ENCODE data around the gene PPP2R5C.

PPP2R5C gene

GRCh38 chr14:101814934-101815333, 53.4 kb downstream of the PPP2R5C start:
- DNase-seq (ENCODE audit: low spot score): no peak

GRCh38 chr14:101815994-101816393, 54.5 kb downstream of the PPP2R5C start:
- no peak for DNase-seq (ENCODE audit: low spot score)

GRCh38 chr14:101817501-101818001, 56.0 kb downstream of the PPP2R5C start:
- no peak for DNase-seq (ENCODE audit: low spot score)

DNA sequence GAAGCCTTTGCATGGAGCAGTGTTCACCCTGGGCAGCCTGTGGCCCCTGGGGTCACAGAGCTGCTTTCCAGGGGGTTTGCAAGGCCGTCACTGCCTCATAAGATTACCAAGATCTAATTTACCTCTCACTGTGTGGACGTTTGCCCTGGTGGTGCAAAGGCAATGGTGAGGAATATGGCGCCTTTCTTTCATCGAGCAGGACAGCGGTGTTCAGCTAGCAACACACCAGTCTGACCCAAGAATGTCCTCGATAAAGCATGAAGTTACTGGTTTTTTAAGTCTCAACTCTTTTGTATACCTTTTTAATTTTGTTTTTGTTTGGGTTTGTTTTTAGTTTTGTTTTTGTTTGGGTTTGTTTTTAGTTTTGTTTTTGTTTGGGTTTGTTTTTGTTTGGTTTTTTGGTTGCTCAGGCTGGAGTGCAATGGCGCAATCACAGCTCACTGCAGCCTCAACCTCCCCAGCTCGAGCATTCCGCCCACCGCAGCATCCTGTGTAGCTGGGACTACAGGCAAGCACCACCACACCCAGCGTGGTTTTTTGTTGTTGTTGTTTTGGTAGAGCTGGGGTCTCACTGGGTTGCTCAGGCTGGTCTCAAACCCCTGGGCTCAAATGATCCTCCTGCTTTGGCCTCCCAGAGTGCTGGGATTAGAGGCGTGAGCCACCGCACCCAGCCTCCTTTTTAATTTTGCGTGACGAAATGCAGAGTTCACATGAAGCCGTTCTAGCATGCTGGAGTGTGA, 57.9 kb downstream of the PPP2R5C start:
- no peak for DNase-seq (ENCODE audit: low spot score)

DNA sequence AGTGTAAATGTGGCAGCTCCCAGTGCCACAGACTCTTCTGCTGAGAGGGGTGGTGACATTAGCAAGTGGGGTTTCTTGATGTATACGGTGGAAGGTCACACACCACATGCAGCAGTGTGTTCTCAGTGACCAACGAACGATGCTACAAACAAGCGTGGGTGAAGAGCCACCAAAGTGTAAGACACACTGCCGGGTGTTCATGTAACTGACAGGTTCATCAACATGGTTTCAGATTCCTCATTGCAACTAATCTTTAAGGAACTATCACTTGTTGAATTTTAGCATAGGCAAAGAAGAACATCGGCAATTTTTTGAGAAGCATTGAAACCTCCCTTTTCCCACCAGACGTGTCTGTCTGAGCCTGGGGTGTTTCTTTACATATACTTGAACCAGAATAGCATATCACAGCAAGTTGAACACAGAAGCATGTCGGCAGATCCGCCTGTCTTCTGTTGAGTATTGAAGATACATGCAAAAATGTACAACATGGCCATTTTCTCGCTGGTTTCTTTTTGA, 58.8 kb downstream of the PPP2R5C start:
- no peak for DNase-seq (ENCODE audit: low spot score)

- no peak for DNase-seq (ENCODE audit: low spot score)
Measured at GRCh38 chr14:101821528-101821927, 60.0 kb downstream of the PPP2R5C start.

GRCh38 chr14:101823066-101823465, 61.6 kb downstream of the PPP2R5C start:
- DNase-seq (ENCODE audit: low spot score): no peak

GRCh38 chr14:101823511-101824120, 62.1 kb downstream of the PPP2R5C start:
- no peak for DNase-seq (ENCODE audit: low spot score)

DNA sequence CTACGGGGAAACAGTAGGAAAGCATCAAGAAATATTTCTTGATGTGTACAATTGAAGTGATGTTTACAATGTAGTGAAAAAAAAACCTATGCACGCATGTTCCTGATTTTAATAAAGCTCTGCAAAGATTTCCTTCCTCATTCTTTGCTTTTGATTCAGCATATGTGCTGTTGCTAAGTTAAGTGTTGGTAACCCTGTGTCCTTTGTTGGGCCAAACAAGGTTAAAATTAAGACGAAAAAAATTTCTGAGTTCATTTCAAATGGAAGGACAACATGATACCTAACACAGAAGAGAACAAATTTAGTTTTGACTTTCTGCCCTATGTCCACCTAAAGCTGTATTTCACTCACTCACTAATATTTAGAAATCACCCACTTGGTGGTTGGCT, 62.8 kb downstream of the PPP2R5C start:
- no peak for DNase-seq (ENCODE audit: low spot score)

DNA sequence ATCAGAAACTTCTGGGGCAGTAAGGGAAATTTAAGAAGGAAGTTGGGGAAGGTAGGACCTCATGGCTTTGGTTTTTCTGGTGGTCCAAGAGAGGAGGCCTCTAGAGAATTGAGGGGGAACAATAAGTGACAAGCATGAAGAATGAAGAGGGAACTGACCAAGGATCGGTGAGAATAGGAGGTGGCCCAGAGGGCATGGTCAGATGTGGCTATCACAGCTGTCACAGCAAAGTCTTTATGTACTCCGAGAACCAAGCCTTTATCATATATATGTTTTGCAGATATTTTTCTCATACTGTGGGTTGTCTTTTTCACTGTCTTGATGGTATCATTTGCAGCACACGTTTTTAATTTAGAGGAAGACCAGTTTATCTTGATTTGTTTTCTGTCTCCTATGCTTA, 64.3 kb downstream of the PPP2R5C start:
- DNase-seq (ENCODE audit: low spot score): no peak

DNA sequence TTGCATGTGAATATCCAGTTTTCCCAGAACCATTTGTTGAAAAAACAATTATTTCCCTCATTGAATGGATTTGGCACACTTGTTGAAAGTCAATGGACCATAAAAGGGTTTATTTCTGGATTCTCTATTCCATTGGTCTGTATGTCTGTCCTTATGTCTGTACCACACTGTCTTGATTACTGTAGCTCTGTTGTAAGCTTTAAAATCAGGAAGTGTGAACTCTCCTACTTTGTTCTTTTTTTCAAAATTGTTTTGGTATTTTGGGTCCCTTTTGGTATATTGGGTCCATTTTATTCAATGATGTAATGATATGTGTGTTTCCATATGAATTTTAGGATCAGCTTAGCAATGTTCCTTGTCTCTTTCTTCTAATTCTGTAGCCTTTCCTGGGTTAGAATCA, 64.8 kb downstream of the PPP2R5C start:
- DNase-seq (ENCODE audit: low spot score): no peak

- no peak for DNase-seq (ENCODE audit: low spot score)
Measured at GRCh38 chr14:101827286-101827685, 65.8 kb downstream of the PPP2R5C start.

- DNase-seq (ENCODE audit: low spot score): no peak
Measured at GRCh38 chr14:101828046-101828445, 66.5 kb downstream of the PPP2R5C start.

DNA sequence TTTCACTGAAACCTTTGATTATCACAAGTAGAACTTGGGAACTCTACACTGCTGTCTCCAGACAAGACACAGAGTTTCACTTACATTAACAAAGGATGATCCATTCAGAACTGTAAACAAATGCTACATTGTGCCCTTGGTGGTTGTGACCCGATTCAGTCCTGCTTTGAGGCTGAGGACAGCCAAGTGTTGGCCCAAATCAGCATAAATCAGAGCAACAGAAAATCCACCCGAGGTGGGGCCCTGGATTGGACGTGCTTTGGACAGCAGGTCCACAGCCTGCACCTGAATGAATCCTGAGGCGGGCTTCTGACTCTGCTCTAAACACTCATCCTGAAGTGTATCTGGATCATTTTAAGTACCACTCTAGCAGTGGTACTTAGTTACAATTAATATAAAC, 68.8 kb downstream of the PPP2R5C start:
- peak; percentile 76 for DNase-seq (ENCODE audit: low spot score)

- DNase-seq (ENCODE audit: low spot score): no peak
Measured at GRCh38 chr14:101833045-101833444, 71.5 kb downstream of the PPP2R5C start.

DNA sequence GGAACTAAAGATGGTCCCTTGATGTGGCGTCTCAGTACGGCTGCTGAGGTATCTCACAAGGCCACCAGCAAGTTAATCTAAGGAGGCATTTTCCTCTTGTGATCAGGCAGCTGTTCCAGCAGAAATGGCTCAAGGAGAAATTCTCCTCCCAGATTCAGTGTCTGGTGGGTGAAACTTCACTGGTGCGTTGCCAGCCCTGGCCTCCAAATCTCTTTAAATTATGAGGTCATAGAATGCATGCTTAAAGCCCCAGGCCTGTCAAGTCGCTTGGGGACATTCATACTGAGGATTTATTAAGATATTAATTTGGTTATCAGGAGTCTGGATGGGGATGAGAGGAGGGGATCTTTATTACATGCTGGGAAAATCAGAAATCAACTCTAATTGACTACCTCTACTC, 72.9 kb downstream of the PPP2R5C start:
- DNase-seq (ENCODE audit: low spot score): no peak

DNA sequence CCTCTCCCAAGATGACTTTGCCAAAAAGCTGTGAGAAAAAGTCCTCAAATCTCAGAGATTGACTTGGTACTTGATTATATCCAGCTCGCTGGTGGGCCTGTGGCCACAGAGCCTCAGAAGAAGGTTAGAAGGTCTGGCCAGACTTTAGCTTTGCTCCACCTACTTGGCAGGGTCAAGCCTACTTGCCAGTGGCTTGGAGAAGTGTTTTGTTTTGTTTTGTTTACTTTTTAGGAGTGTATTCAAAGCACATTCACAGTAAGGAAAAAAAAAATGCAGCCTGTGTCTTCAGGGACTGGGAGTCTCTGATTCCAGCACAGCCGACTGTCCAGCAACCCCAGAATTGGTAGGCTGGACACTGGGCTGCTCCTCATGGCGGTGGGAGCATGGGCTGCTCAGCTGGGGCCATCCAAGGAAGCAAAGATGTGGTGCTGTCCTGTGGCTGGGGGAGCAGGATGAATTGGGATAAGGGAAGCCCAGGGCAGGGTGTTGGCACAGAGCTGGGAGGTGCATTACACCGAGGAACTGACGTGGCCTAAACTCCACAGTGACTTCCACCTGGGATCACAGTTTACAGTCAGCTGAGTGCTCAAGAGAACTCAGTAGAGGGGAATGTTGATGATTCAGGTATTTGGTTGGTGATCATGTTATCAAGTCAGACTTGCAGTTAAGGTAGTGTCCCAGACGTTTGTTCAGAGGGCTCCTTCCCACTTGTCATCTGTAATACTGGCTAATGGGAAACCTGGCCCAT, 73.5 kb downstream of the PPP2R5C start:
- no peak for DNase-seq (ENCODE audit: low spot score)

DNA sequence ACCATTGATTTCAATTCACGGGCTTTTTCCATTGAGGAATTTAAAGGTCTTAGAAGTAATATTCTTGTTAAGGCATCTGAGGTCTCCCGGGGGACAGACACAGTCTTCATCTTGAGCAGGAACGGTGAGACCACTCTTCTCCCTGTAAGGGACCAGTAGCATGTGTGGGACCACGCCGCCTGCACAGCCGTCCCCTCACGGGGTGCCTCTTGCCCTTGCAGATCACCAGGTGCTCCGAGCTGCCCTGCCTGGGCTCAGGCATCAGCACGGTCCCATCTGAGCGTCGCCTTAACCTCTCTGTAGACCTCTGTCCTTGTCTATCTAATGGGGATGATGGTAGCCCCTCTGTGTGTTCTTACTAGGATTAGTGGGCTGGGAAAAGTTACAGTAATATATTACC, 74.1 kb downstream of the PPP2R5C start:
- DNase-seq (ENCODE audit: low spot score): no peak

GRCh38 chr14:101836135-101836534, 74.6 kb downstream of the PPP2R5C start:
- DNase-seq (ENCODE audit: low spot score): no peak

- DNase-seq (ENCODE audit: low spot score): no peak
Measured at GRCh38 chr14:101838476-101838875, 77.0 kb downstream of the PPP2R5C start.

DNA sequence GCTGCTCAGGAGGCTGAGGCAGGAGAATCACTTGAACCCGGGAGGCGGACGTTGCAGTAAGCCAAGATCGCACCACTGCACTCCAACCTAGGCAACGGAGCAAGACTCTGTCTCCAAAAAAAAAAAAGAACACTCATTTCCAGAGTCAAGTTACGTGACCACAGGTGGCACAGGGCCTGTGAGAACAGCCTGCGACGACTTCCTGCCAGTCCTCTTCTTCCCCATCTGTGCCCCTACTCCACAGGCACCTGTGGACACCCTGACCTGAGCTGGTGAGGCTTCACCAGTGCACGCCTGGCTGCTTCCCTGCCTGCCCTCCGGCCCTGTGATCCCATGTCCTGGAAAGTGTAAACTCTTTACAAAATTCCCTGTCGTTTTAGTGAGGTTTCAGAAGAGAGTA, 77.7 kb downstream of the PPP2R5C start:
- DNase-seq (ENCODE audit: low spot score): no peak

DNA sequence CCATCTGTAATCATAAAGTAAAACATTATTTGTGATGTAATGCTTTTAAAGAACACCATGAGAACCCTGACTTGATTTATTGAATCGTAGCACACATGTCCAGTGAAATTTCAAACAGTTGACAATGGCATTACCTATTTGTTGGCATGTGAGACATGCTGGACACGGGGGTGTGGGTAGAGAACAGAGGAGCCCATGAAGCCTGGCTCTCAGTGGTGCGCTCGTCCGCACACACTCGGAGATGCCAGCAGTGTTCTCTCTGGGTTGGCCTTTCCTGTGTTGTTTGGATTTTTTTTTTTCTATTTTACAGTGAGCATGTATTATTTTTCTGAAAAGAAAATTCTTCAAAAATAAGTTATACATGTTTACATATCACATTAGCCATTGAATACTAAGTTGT, 78.2 kb downstream of the PPP2R5C start:
- no peak for DNase-seq (ENCODE audit: low spot score)
